ENCODE data around the gene ADAMTS9.

Gene ADAMTS9

GRCh38 chr3:64612082-64612860 lies 75.5 kb downstream of the ADAMTS9 start:
- DNase-seq (ENCODE audit: insufficient read length) (no peak), FAIRE-seq (no peak)
- no peak for TF ChIP-seq POLR2AphosphoS5 (IDR thresholded peaks at IDR 0.05; ENCODE audit: low read depth, low read length)
- TF ChIP-seq POLR2A (IDR thresholded peaks at IDR 0.05; ENCODE audit: low read depth, low read length) = no peak
- no peak for TF ChIP-seq TAF1 (IDR thresholded peaks at IDR 0.05; ENCODE audit: borderline replicate concordance, low read depth, low read length)

- FAIRE-seq (no peak), DNase-seq (ENCODE audit: insufficient read length) (no peak)
- no peak for TF ChIP-seq POLR2AphosphoS5 (IDR thresholded peaks at IDR 0.05; ENCODE audit: low read depth, low read length)
Observed at GRCh38 chr3:64608741-64609140, 79.1 kb downstream of the ADAMTS9 start.

- DNase-seq (ENCODE audit: insufficient read length) = no peak
- FAIRE-seq = no peak
- TF ChIP-seq TAF1 (IDR thresholded peaks at IDR 0.05; ENCODE audit: borderline replicate concordance, low read depth, low read length) = no peak
- no peak for TF ChIP-seq POLR2A (IDR thresholded peaks at IDR 0.05; ENCODE audit: low read depth, low read length)
- TF ChIP-seq POLR2AphosphoS5 (IDR thresholded peaks at IDR 0.05; ENCODE audit: low read depth, low read length) = no peak
Observed at GRCh38 chr3:64607032-64607551, 80.7 kb downstream of the ADAMTS9 start.

- DNase-seq (ENCODE audit: insufficient read length) = no peak
- FAIRE-seq = no peak
- TF ChIP-seq POLR2A (IDR thresholded peaks at IDR 0.05; ENCODE audit: low read depth, low read length) (no peak), TAF1 (IDR thresholded peaks at IDR 0.05; ENCODE audit: borderline replicate concordance, low read depth, low read length) (no peak), POLR2AphosphoS5 (IDR thresholded peaks at IDR 0.05; ENCODE audit: low read depth, low read length) (no peak)
Observed at GRCh38 chr3:64604313-64604712, 83.5 kb downstream of the ADAMTS9 start.

- DNase-seq (ENCODE audit: insufficient read length) (no peak), FAIRE-seq (no peak)
- no peak for TF ChIP-seq TAF1 (IDR thresholded peaks at IDR 0.05; ENCODE audit: borderline replicate concordance, low read depth, low read length)
- TF ChIP-seq POLR2AphosphoS5 (IDR thresholded peaks at IDR 0.05; ENCODE audit: low read depth, low read length) = no peak
- no peak for TF ChIP-seq POLR2A (IDR thresholded peaks at IDR 0.05; ENCODE audit: low read depth, low read length)
Observed at GRCh38 chr3:64601824-64602223, 86.0 kb downstream of the ADAMTS9 start.

GRCh38 chr3:64600246-64600950 lies 87.4 kb downstream of the ADAMTS9 start:
- no peak for FAIRE-seq
- no peak for DNase-seq (ENCODE audit: insufficient read length)
- no peak for TF ChIP-seq POLR2A (IDR thresholded peaks at IDR 0.05; ENCODE audit: low read depth, low read length)
- no peak for TF ChIP-seq POLR2AphosphoS5 (IDR thresholded peaks at IDR 0.05; ENCODE audit: low read depth, low read length)

GRCh38 chr3:64599651-64600050 lies 88.1 kb downstream of the ADAMTS9 start:
- DNase-seq (ENCODE audit: insufficient read length) (no peak), FAIRE-seq (no peak)
- TF ChIP-seq POLR2A (IDR thresholded peaks at IDR 0.05; ENCODE audit: low read depth, low read length) (no peak), TAF1 (IDR thresholded peaks at IDR 0.05; ENCODE audit: borderline replicate concordance, low read depth, low read length) (no peak), POLR2AphosphoS5 (IDR thresholded peaks at IDR 0.05; ENCODE audit: low read depth, low read length) (no peak)

GRCh38 chr3:64595253-64595694 lies 92.5 kb downstream of the ADAMTS9 start:
- FAIRE-seq = no peak

GRCh38 chr3:64594134-64594533 lies 93.7 kb downstream of the ADAMTS9 start:
- TF ChIP-seq POLR2AphosphoS5 (IDR thresholded peaks at IDR 0.05; ENCODE audit: low read depth, low read length) (no peak), TAF1 (IDR thresholded peaks at IDR 0.05; ENCODE audit: borderline replicate concordance, low read depth, low read length) (no peak), POLR2A (IDR thresholded peaks at IDR 0.05; ENCODE audit: low read depth, low read length) (no peak)
- DNase-seq (ENCODE audit: insufficient read length) (no peak), FAIRE-seq (no peak)

More at GRCh38 chr3:64595253-64595694, 92.5 kb downstream of the ADAMTS9 start:
- TF ChIP-seq POLR2AphosphoS5 (IDR thresholded peaks at IDR 0.05; ENCODE audit: low read depth, low read length) = no peak
- no peak for DNase-seq (ENCODE audit: insufficient read length)

- no peak for DNase-seq (ENCODE audit: insufficient read length)
- no peak for FAIRE-seq
Observed at GRCh38 chr3:64593350-64593749, 94.5 kb downstream of the ADAMTS9 start.

GRCh38 chr3:64591615-64592014 lies 96.2 kb downstream of the ADAMTS9 start:
- DNase-seq (ENCODE audit: insufficient read length) (no peak), FAIRE-seq (no peak)
- no peak for TF ChIP-seq POLR2AphosphoS5 (IDR thresholded peaks at IDR 0.05; ENCODE audit: low read depth, low read length)
- TF ChIP-seq TAF1 (IDR thresholded peaks at IDR 0.05; ENCODE audit: borderline replicate concordance, low read depth, low read length) = no peak
- no peak for TF ChIP-seq POLR2A (IDR thresholded peaks at IDR 0.05; ENCODE audit: low read depth, low read length)

More at GRCh38 chr3:64593350-64593749, 94.5 kb downstream of the ADAMTS9 start:
- no peak for TF ChIP-seq POLR2A (IDR thresholded peaks at IDR 0.05; ENCODE audit: low read depth, low read length)
- TF ChIP-seq POLR2AphosphoS5 (IDR thresholded peaks at IDR 0.05; ENCODE audit: low read depth, low read length) = no peak
- TF ChIP-seq TAF1 (IDR thresholded peaks at IDR 0.05; ENCODE audit: borderline replicate concordance, low read depth, low read length) = no peak

- FAIRE-seq (no peak), DNase-seq (ENCODE audit: insufficient read length) (no peak)
- TF ChIP-seq POLR2A (IDR thresholded peaks at IDR 0.05; ENCODE audit: low read depth, low read length) (no peak), POLR2AphosphoS5 (IDR thresholded peaks at IDR 0.05; ENCODE audit: low read depth, low read length) (no peak), TAF1 (IDR thresholded peaks at IDR 0.05; ENCODE audit: borderline replicate concordance, low read depth, low read length) (no peak)
Observed at GRCh38 chr3:64588380-64588779, 99.4 kb downstream of the ADAMTS9 start.
